Hematopoietic multipotent progenitor cell treated with erythropoietin and hydrocortisone succinate and interleukin-3 and kit ligand, for 4 days (in vitro differentiated cells): ENCODE measurements around the gene CXCL12.

Source experiments
- DNase-seq: peaks from one replicate; pipeline ENCODE4 v3.0.0-alpha.2; 2015

CXCL12 gene

GRCh38 chr10:44333511-44333910, 51.4 kb downstream of the CXCL12 start:
- DNase-seq = no peak

GRCh38 chr10:44332465-44332864, 52.4 kb downstream of the CXCL12 start:
- no peak for DNase-seq

- no peak for DNase-seq
Measured at GRCh38 chr10:44330431-44330830, 54.5 kb downstream of the CXCL12 start.

- DNase-seq = no peak
Measured at GRCh38 chr10:44327461-44327860, 57.4 kb downstream of the CXCL12 start.
